HL-60 (cell line): ENCODE measurements around the gene CTAGE1.

Experiments
- POLR2AphosphoS5 ChIP-seq: IDR thresholded peaks from 2 replicates; pipeline ENCODE4 v1.6.1; 2012; ENCODE audit warnings: low read depth
- TF ChIP-seq, protein P1 (sequence below): IDR thresholded peaks from one replicate; pipeline ENCODE4 v1.5.1; 2011; ENCODE audit warnings: low read length, control low read depth, inconsistent platforms; ENCODE audit not compliant: insufficient read depth
- TF ChIP-seq, protein P2 (sequence below): IDR thresholded peaks from 2 replicates; pipeline ENCODE4 v1.6.1; 2012; ENCODE audit warnings: low read depth; ENCODE audit not compliant: insufficient replicate concordance

DNA sequence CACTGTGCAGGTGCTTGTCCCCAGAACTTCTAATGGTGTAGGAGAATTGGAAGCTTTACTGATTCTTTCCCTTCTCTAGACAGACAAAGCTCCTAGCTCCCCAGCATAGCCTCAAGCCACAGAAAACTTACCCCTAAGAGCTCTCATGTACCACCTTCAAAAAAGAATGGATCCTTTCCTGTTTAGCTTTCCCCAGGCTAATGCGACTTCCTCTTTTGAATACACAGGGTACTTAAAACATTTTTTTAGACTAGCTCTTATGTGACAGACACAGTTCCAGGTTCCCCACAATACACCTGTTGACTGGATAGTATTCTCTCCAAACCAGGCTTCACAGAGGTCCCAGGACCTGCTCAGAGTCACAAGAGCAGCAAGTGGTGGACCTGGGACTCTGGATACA lies 8.3 kb downstream of the CTAGE1 start:
- TF ChIP-seq, protein P1, sequence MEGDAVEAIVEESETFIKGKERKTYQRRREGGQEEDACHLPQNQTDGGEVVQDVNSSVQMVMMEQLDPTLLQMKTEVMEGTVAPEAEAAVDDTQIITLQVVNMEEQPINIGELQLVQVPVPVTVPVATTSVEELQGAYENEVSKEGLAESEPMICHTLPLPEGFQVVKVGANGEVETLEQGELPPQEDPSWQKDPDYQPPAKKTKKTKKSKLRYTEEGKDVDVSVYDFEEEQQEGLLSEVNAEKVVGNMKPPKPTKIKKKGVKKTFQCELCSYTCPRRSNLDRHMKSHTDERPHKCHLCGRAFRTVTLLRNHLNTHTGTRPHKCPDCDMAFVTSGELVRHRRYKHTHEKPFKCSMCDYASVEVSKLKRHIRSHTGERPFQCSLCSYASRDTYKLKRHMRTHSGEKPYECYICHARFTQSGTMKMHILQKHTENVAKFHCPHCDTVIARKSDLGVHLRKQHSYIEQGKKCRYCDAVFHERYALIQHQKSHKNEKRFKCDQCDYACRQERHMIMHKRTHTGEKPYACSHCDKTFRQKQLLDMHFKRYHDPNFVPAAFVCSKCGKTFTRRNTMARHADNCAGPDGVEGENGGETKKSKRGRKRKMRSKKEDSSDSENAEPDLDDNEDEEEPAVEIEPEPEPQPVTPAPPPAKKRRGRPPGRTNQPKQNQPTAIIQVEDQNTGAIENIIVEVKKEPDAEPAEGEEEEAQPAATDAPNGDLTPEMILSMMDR: no peak
- TF ChIP-seq, protein P2, sequence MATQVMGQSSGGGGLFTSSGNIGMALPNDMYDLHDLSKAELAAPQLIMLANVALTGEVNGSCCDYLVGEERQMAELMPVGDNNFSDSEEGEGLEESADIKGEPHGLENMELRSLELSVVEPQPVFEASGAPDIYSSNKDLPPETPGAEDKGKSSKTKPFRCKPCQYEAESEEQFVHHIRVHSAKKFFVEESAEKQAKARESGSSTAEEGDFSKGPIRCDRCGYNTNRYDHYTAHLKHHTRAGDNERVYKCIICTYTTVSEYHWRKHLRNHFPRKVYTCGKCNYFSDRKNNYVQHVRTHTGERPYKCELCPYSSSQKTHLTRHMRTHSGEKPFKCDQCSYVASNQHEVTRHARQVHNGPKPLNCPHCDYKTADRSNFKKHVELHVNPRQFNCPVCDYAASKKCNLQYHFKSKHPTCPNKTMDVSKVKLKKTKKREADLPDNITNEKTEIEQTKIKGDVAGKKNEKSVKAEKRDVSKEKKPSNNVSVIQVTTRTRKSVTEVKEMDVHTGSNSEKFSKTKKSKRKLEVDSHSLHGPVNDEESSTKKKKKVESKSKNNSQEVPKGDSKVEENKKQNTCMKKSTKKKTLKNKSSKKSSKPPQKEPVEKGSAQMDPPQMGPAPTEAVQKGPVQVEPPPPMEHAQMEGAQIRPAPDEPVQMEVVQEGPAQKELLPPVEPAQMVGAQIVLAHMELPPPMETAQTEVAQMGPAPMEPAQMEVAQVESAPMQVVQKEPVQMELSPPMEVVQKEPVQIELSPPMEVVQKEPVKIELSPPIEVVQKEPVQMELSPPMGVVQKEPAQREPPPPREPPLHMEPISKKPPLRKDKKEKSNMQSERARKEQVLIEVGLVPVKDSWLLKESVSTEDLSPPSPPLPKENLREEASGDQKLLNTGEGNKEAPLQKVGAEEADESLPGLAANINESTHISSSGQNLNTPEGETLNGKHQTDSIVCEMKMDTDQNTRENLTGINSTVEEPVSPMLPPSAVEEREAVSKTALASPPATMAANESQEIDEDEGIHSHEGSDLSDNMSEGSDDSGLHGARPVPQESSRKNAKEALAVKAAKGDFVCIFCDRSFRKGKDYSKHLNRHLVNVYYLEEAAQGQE: no peak
- TF ChIP-seq POLR2AphosphoS5: no peak
